Trophoblast cell (in vitro differentiated cells and primary cell): Measurements from ENCODE around the gene TSNAXIP1. TPM values are rescaled to one million over a fixed set of nuclear protein-coding genes. Genes with fewer than 3 reads are reported as not detected.
A peak's percentile ranks its signal among the peaks of the same experiment; 100 is the strongest.

ENCODE experiments used
- DNase-seq, 2 donors: peaks; one replicate each; pipeline ENCODE4 v3.0.0-alpha.2; 2016
- H2AFZ ChIP-seq: 2 replicates; pipeline ENCODE4 v1.6.1; 2013; ENCODE audit warnings: low read length, moderate library complexity, mild to moderate bottlenecking; ENCODE audit not compliant: insufficient read depth, poor library complexity
- H2AK5ac ChIP-seq: 2 replicates; pipeline ENCODE4 v1.6.1; 2013; ENCODE audit warnings: mild to moderate bottlenecking, low read length
- H2BK120ac ChIP-seq: 2 replicates; pipeline ENCODE4 v1.6.1; 2013; ENCODE audit warnings: low read length, mild to moderate bottlenecking, moderate library complexity; ENCODE audit not compliant: insufficient read depth, poor library complexity
- H2BK12ac ChIP-seq: 2 replicates; pipeline ENCODE4 v1.6.1; 2013; ENCODE audit warnings: mild to moderate bottlenecking, low read length, moderate library complexity
- H2BK5ac ChIP-seq: 2 replicates; pipeline ENCODE4 v1.6.1; 2013; ENCODE audit warnings: low read length, low read depth, moderate library complexity, mild to moderate bottlenecking; ENCODE audit not compliant: poor library complexity
- H3K14ac ChIP-seq: 2 replicates; pipeline ENCODE4 v1.6.1; 2013; ENCODE audit warnings: mild to moderate bottlenecking, low read length
- H3K18ac ChIP-seq: 2 replicates; pipeline ENCODE4 v1.6.1; 2013; ENCODE audit warnings: mild to moderate bottlenecking, low read length
- H3K23ac ChIP-seq: 2 replicates; pipeline ENCODE4 v1.6.1; 2013; ENCODE audit warnings: low read length
- H3K27ac ChIP-seq: 2 replicates; pipeline ENCODE4 v1.5.1; 2013; ENCODE audit warnings: low read depth, mild to moderate bottlenecking, inconsistent platforms, low read length, moderate library complexity
- H3K27me3 ChIP-seq: 2 replicates; pipeline ENCODE4 v1.6.1; 2013; ENCODE audit warnings: inconsistent platforms, mild to moderate bottlenecking, low read length, moderate library complexity; ENCODE audit not compliant: insufficient read depth
- H3K36me3 ChIP-seq, 2 experiments: 1 replicate in 1 of 2; 2 replicates in 1 of 2; pipeline ENCODE4 v1.6.1; 2013; ENCODE audit warnings: low read length in 2 of 2, mild to moderate bottlenecking in 2 of 2, moderate library complexity in 1 of 2; ENCODE audit not compliant: insufficient read depth in 2 of 2, control insufficient read depth in 1 of 2
- H3K4ac ChIP-seq: 2 replicates; pipeline ENCODE4 v1.6.1; 2013; ENCODE audit warnings: low read depth, mild to moderate bottlenecking, low read length, moderate library complexity
- H3K4me1 ChIP-seq, 2 experiments: 1 replicate in 1 of 2; 2 replicates in 1 of 2; pipeline ENCODE4 v1.6.1; 2013; ENCODE audit warnings: low read length in 2 of 2, mild to moderate bottlenecking in 2 of 2, moderate library complexity in 1 of 2; ENCODE audit not compliant: insufficient read depth in 2 of 2, control insufficient read depth in 1 of 2
- H3K4me2 ChIP-seq: 2 replicates; pipeline ENCODE4 v1.6.1; 2013; ENCODE audit warnings: inconsistent platforms, mild to moderate bottlenecking, low read length, moderate library complexity
- H3K4me3 ChIP-seq: 2 replicates; pipeline ENCODE4 v1.5.1; 2013; ENCODE audit warnings: mild to moderate bottlenecking, low read depth, low read length, inconsistent platforms
- H3K79me1 ChIP-seq: one replicate; pipeline ENCODE4 v1.6.1; 2013; ENCODE audit warnings: low read length
- H3K79me2 ChIP-seq: 2 replicates; pipeline ENCODE4 v1.6.1; 2013; ENCODE audit warnings: low read length, mild to moderate bottlenecking; ENCODE audit not compliant: control insufficient read depth, insufficient read depth, poor library complexity
- H3K9ac ChIP-seq: 2 replicates; pipeline ENCODE4 v1.6.1; 2013; ENCODE audit warnings: mild to moderate bottlenecking, low read length
- H3K9me3 ChIP-seq: 2 replicates; pipeline ENCODE4 v1.6.1; 2013; ENCODE audit warnings: low read depth, mild to moderate bottlenecking, control low read depth, inconsistent platforms, low read length; ENCODE audit not compliant: insufficient read depth
- H4K12ac ChIP-seq: 2 replicates; pipeline ENCODE4 v1.6.1; 2013; ENCODE audit warnings: low read depth, mild to moderate bottlenecking, low read length, moderate library complexity
- H4K8ac ChIP-seq: 2 replicates; pipeline ENCODE4 v1.6.1; 2013; ENCODE audit warnings: low read depth, mild to moderate bottlenecking, low read length, moderate library complexity
- H4K91ac ChIP-seq: one replicate; pipeline ENCODE4 v1.6.1; 2013; ENCODE audit warnings: low read depth, mild to moderate bottlenecking, low read length, moderate library complexity
- WGBS: extraction: QIAGEN DNeasy Blood & Tissue Kit; methylation state at CpG from one replicate; pipeline ENCODE4 v1.1.7; 2013; ENCODE audit warnings: missing lambda C conversion rate; ENCODE audit not compliant: insufficient read length, insufficient coverage; ENCODE audit errors: extremely low coverage; 5-methylcytosine and 5-hydroxymethylcytosine counted together
- polyA plus RNA-seq: library from polyadenylated mRNA; stranded (reverse); fragments of 200-250 nt; gene quantifications from 2 replicates; pipeline ENCODE4 v1.2.3, GENCODE V29; 2013

TSNAXIP1 gene
- polyA plus RNA-seq, result 0.37 and 0.49 TPM in 2 replicates

DNA sequence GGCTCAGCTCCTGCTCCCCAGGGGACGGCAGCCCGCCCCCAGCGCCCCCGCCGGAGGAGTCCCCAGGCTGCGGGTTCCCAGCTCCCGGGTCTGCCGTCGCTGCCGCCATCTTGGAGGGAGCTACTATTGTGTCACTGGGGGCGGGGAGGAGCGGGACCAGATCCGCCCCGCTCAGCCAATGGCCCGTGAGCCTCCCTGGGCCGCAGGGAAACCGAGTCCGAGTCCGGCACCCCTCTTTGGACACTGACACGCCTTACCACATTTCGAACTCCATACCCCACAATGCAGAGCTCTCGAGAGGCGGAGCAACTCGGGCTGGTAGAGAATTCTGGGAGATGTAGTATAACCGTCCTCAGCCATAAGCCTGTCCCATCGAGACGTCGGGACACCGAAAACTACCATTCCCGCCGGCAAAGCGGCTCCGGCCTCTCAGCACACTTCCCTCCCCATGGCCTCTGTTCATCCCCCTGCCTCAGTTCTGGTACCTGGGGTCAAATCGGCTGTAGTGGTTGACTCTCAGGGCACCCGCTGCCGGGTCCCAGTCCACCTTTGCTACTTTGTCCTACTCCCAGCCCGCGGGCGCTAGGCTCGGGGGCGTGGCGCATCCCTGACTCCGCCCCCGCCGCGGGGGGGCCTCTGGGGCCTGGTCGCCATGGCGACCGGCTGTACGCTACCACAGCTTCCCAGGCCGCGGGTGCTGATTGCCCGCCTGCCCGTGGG lies at the start of gene TSNAXIP1, which contains the start of gene RANBP10:
Gene TSNAXIP1, plus strand, starts transcription at position 462 of the 720 bp plus-strand sequence. CDS start 261 bp downstream, outside the sequence.
Gene RANBP10, minus strand, starts transcription at position 133 of the 720 bp plus-strand sequence. Its CDS starts 24 bp downstream, at position 109.
- peak; percentile 98 to 99 for DNase-seq
- peak within 1 kb of the TSS; percentile 28 for H2BK5ac ChIP-seq
- peaks cover 7 to 8% of the 10 kb centered on the region in 2 experiments for H3K4me1 ChIP-seq
- H3K79me1 ChIP-seq, result peaks cover 11% of the 10 kb centered on the region
- H2AFZ ChIP-seq, result peak within 1 kb of the TSS; percentile 77
- H3K9ac ChIP-seq, result peak within 1 kb of the TSS; percentile 75
- H3K79me2 ChIP-seq, result peaks cover 7% of the 10 kb centered on the region
- peak within 1 kb of the TSS; percentile 87 for H3K4ac ChIP-seq
- peak within 1 kb of the TSS; percentile 90 for H3K4me3 ChIP-seq
- H3K4me2 ChIP-seq, result peak within 1 kb of the TSS; percentile 100
- no CpG with 5 or more reads among the region's 54 CpGs for WGBS
- H4K12ac ChIP-seq, result peak within 1 kb of the TSS; percentile 51
- H3K27me3 ChIP-seq, result no peaks in the 10 kb centered on the region
- peak within 1 kb of the TSS; percentile 37 for H2BK120ac ChIP-seq
- peak within 1 kb of the TSS; percentile 91 for H4K8ac ChIP-seq
- peak within 1 kb of the TSS; percentile 42 for H4K91ac ChIP-seq
- H3K27ac ChIP-seq, result peak within 1 kb of the TSS; percentile 29
- no peak within 1 kb of the TSS for H3K23ac ChIP-seq
- peak within 1 kb of the TSS; percentile 46 for H2BK12ac ChIP-seq
- peak within 1 kb of the TSS; percentile 51 for H2AK5ac ChIP-seq
- peak within 1 kb of the TSS; percentile 76 for H3K18ac ChIP-seq
- H3K14ac ChIP-seq, result peak within 1 kb of the TSS; percentile 65
- peaks cover 0 to 13% of the 10 kb centered on the region in 2 experiments for H3K36me3 ChIP-seq
- no peaks in the 10 kb centered on the region for H3K9me3 ChIP-seq

DNA sequence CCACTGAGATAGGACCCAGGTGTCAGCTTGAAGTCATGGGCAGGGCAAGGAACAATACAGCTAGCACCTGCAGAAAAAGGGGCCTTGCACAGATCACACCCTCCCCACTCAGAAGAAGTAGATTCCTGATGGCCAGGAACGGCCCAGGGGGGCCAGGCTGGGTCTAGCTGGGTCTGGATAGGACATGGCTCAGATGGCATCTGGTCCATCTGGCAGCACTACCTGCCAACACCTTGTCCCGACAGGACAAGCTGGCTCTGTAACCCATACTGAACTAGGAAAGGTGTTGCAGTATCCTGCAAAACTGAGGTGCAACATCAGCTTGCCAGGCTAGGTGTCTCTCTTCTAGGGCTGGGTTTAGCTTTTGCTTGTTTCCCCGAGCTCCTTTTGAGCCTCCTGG lies 48.7 kb upstream of the TSNAXIP1 start:
- H3K18ac ChIP-seq, result no peak overlapping the region
- no peak overlapping the region for H3K23ac ChIP-seq
- no peak overlapping the region for H4K8ac ChIP-seq
- H3K9ac ChIP-seq, result no peak overlapping the region
- H2BK5ac ChIP-seq, result no peak overlapping the region
- H3K27ac ChIP-seq, result no peak overlapping the region
- H2BK120ac ChIP-seq, result no peak overlapping the region
- H3K4me2 ChIP-seq, result no peak overlapping the region
- H3K4me1 ChIP-seq, result peaks cover 0 to 2% of the 10 kb centered on the region in 2 experiments
- H3K79me2 ChIP-seq, result no peaks in the 10 kb centered on the region
- peaks cover 8 to 24% of the 10 kb centered on the region in 2 experiments for H3K36me3 ChIP-seq
- DNase-seq, result no peak
- H3K27me3 ChIP-seq, result no peaks in the 10 kb centered on the region
- H2AK5ac ChIP-seq, result no peak overlapping the region
- H3K79me1 ChIP-seq, result no peaks in the 10 kb centered on the region
- no peak overlapping the region for H2AFZ ChIP-seq
- H3K4me3 ChIP-seq, result no peak overlapping the region
- no peak overlapping the region for H3K4ac ChIP-seq
- no peak overlapping the region for H3K14ac ChIP-seq
- no CpG with 5 or more reads among the region's 3 CpGs for WGBS
- H4K12ac ChIP-seq, result no peak overlapping the region
- no peaks in the 10 kb centered on the region for H3K9me3 ChIP-seq
- no peak overlapping the region for H2BK12ac ChIP-seq
- no peak overlapping the region for H4K91ac ChIP-seq

GRCh38 chr16:67758966-67759365 lies 47.7 kb upstream of the TSNAXIP1 start:
- Histone ChIP-seq H4K8ac (no peak overlapping the region), H3K23ac (no peak overlapping the region), H4K12ac (no peak overlapping the region), H3K27me3 (no peaks in the 10 kb centered on the region), H2BK120ac (no peak overlapping the region), H3K36me3 (peaks cover 13 to 24% of the 10 kb centered on the region in 2 experiments), H3K14ac (no peak overlapping the region), H3K4me3 (no peak overlapping the region), H3K79me2 (no peaks in the 10 kb centered on the region), H3K18ac (no peak overlapping the region), H2BK12ac (no peak overlapping the region), H3K4me2 (no peak overlapping the region), H4K91ac (no peak overlapping the region), H3K79me1 (no peaks in the 10 kb centered on the region), H2BK5ac (no peak overlapping the region), H3K27ac (no peak overlapping the region), H3K9me3 (no peaks in the 10 kb centered on the region), H2AK5ac (no peak overlapping the region), H3K9ac (no peak overlapping the region), H3K4ac (no peak overlapping the region), H2AFZ (no peak overlapping the region), H3K4me1 (peaks cover 0 to 2% of the 10 kb centered on the region in 2 experiments)
- WGBS, result no CpG with 5 or more reads among the region's 7 CpGs
- no peak for DNase-seq

DNA sequence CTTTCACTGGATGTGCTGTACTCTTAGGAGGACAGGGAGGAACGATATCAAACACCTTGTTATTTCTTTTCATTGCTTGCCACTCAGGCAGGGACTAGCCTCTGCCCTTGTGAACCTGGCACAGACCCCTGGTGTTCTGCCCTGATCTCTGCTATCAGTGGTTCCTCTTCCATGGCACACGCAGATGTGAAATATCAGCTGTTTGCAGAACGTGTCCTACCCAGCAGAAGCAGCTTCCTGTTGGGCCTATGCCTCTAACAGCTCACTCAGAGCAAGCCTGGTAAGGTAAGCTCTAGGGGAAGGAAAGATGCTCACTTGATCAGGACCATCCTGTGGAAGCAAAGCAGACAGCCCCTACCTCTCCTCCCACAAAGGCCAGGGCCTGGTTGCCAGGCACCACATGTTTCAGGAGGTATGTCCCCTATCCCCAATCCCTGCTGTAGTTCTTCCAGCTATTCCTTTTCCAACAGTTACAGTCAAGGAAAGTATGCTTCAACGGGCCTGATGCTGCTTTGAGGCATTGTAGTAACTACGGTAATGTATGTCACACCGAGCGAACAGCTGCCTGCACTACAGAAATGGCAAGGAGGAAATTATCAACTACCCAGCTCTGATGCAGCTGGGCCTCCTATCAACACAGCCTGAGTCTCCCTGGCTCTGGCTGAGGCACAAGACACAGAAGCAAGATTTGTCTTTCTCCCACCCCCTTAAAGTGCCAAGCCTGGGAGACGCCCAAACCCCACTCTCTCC lies 46.3 kb upstream of the TSNAXIP1 start:
- no peak overlapping the region for H3K14ac ChIP-seq
- no peak overlapping the region for H3K18ac ChIP-seq
- peaks cover 13 to 24% of the 10 kb centered on the region in 2 experiments for H3K36me3 ChIP-seq
- H2AK5ac ChIP-seq, result no peak overlapping the region
- no peaks in the 10 kb centered on the region for H3K79me2 ChIP-seq
- H3K27me3 ChIP-seq, result no peaks in the 10 kb centered on the region
- no peaks in the 10 kb centered on the region for H3K4me1 ChIP-seq
- H4K91ac ChIP-seq, result no peak overlapping the region
- H3K4me2 ChIP-seq, result no peak overlapping the region
- H3K9me3 ChIP-seq, result no peaks in the 10 kb centered on the region
- H3K4ac ChIP-seq, result no peak overlapping the region
- H2BK120ac ChIP-seq, result no peak overlapping the region
- no peak overlapping the region for H2BK5ac ChIP-seq
- H4K12ac ChIP-seq, result no peak overlapping the region
- H3K23ac ChIP-seq, result no peak overlapping the region
- no peak overlapping the region for H4K8ac ChIP-seq
- no peak overlapping the region for H3K9ac ChIP-seq
- WGBS, result no CpG with 5 or more reads among the region's 8 CpGs
- no peak overlapping the region for H2BK12ac ChIP-seq
- H3K27ac ChIP-seq, result no peak overlapping the region
- no peak for DNase-seq
- H3K79me1 ChIP-seq, result no peaks in the 10 kb centered on the region
- no peak overlapping the region for H2AFZ ChIP-seq
- no peak overlapping the region for H3K4me3 ChIP-seq
